A673 (cell line): ENCODE measurements around the gene TSC22D3. TPM values are rescaled to one million over a fixed set of nuclear protein-coding genes. Genes with fewer than 3 reads are reported as not detected.

Experiments
- BruUV-seq: library from RNA; stranded (reverse); fragments of 400-500 nt; replicated peaks from 2 replicates; lab custom pipeline; 2021; lab: Mats Ljungman, UMichigan
- CTCF ChIA-PET: fragments of 300-600 bp; sonication (Branson Sonifier 250); formaldehyde crosslinking; loops from one replicate; lab custom pipeline; 2022; ENCODE audit warnings: antibody characterized with exemption; lab: Charles Lee
- POLR2A ChIA-PET: fragments of 300-600 bp; sonication (Branson Sonifier 250); formaldehyde crosslinking; loops from one replicate; lab custom pipeline; 2022; ENCODE audit warnings: antibody characterized with exemption; ENCODE audit not compliant: low non-redundant PET; lab: Charles Lee
- DNase-seq: peaks from one replicate; pipeline ENCODE4 v3.0.0-alpha.2; 2015; ENCODE audit warnings: low spot score
- H3K27ac ChIP-seq: fragments of 200-600 bp; sonication (generic); 2 replicates; pipeline ENCODE4 v1.5.1; 2016; ENCODE audit warnings: mixed run types, low read depth, mild to moderate bottlenecking, mixed read lengths, antibody characterized with exemption, low read length; ENCODE audit not compliant: poor library complexity, severe bottlenecking
- H3K27me3 ChIP-seq: fragments of 200-600 bp; sonication (generic); replicated peaks from 2 replicates; pipeline ENCODE4 v1.6.1; 2017; ENCODE audit warnings: mixed run types, low read depth, mild to moderate bottlenecking, mixed read lengths, antibody characterized with exemption, low read length; ENCODE audit not compliant: insufficient read depth, poor library complexity
- H3K36me3 ChIP-seq: fragments of 200-600 bp; sonication (generic); 2 replicates; pipeline ENCODE4 v1.6.1; 2016; ENCODE audit warnings: mixed run types, mild to moderate bottlenecking, mixed read lengths, antibody characterized with exemption, low read length; ENCODE audit not compliant: insufficient read depth, poor library complexity, severe bottlenecking
- H3K4me1 ChIP-seq: fragments of 200-600 bp; sonication (generic); 2 replicates; pipeline ENCODE4 v1.6.1; 2017; ENCODE audit warnings: mixed run types, mild to moderate bottlenecking, mixed read lengths, antibody characterized with exemption, low read length; ENCODE audit not compliant: insufficient read depth, poor library complexity, severe bottlenecking
- H3K4me3 ChIP-seq: fragments of 200-600 bp; sonication (generic); 2 replicates; pipeline ENCODE4 v1.5.1; 2016; ENCODE audit warnings: low read depth, mixed run types, mild to moderate bottlenecking, mixed read lengths, low read length; ENCODE audit not compliant: poor library complexity, severe bottlenecking
- H3K9me3 ChIP-seq: fragments of 200-600 bp; sonication (generic); 2 replicates; pipeline ENCODE4 v1.6.1; 2016; ENCODE audit warnings: mixed run types, low read depth, mild to moderate bottlenecking, mixed read lengths, antibody characterized with exemption, low read length; ENCODE audit not compliant: poor library complexity, severe bottlenecking
- CTCF ChIP-seq: fragments of 300-800, 200-600 bp; sonication (generic); conservative IDR thresholded peaks from 2 replicates; pipeline ENCODE4 v1.5.1; 2017; ENCODE audit warnings: low read depth, mild to moderate bottlenecking, antibody characterized with exemption, low read length, moderate library complexity, mixed read lengths
- EZH2 ChIP-seq: fragments of 200-600 bp; sonication (generic); IDR thresholded peaks from 2 replicates; pipeline ENCODE4 v1.6.1; 2017; ENCODE audit warnings: borderline replicate concordance, low read depth, mild to moderate bottlenecking, mixed read lengths, antibody characterized with exemption, low read length; ENCODE audit not compliant: poor library complexity, severe bottlenecking
- intact Hi-C: fragments of 100-400 bp; cut with micrococcal nuclease; formaldehyde crosslinking; loops from one replicate; pipeline ENCODE4 v1.10.0; 2022; ENCODE audit not compliant: unreplicated experiment
- total RNA-seq: library from RNA; stranded (reverse); gene quantifications from 2 replicates; pipeline ENCODE4 v1.2.3, GENCODE V29; 2021

TSC22D3 gene
- total RNA-seq, 1 experiment from 2014 or later = 10.6 TPM

- TF ChIP-seq CTCF = no peak
- no peak for TF ChIP-seq EZH2
- CTCF ChIA-PET = no interaction called here
- no TSS peak for BruUV-seq
Observed at GRCh38 chrX:107723511-107723910, 52.1 kb downstream of the TSC22D3 start.

GRCh38 chrX:107721966-107722707, 53.5 kb downstream of the TSC22D3 start:
- ChIA-PET POLR2A (no interaction called here), CTCF (no interaction called here)
- Histone ChIP-seq H3K4me3 (no peak overlapping the region), H3K9me3 (no peaks in the 10 kb centered on the region), H3K36me3 (no peaks in the 10 kb centered on the region), H3K27me3 (no peaks in the 10 kb centered on the region), H3K4me1 (peaks cover 4% of the 10 kb centered on the region), H3K27ac (no peak overlapping the region)
- TF ChIP-seq EZH2 = no peak
- no peak for TF ChIP-seq CTCF
- intact Hi-C loops = no loop called here
- BruUV-seq = no TSS peak
- no peak for DNase-seq

More at GRCh38 chrX:107723511-107723910, 52.1 kb downstream of the TSC22D3 start:
- Histone ChIP-seq H3K36me3 (no peaks in the 10 kb centered on the region), H3K4me1 (no peaks in the 10 kb centered on the region), H3K27ac (no peak overlapping the region), H3K9me3 (no peaks in the 10 kb centered on the region), H3K27me3 (no peaks in the 10 kb centered on the region), H3K4me3 (no peak overlapping the region)
- intact Hi-C loops = no loop called here
- POLR2A ChIA-PET = no interaction called here
- no peak for DNase-seq

GRCh38 chrX:107721318-107721717, 54.3 kb downstream of the TSC22D3 start:
- H3K9me3 ChIP-seq = no peaks in the 10 kb centered on the region
- no peak overlapping the region for H3K4me3 ChIP-seq
- H3K4me1 ChIP-seq = peaks cover 4% of the 10 kb centered on the region
- ChIA-PET POLR2A (no interaction called here), CTCF (no interaction called here)
- no peaks in the 10 kb centered on the region for H3K36me3 ChIP-seq
- no TSS peak for BruUV-seq
- TF ChIP-seq CTCF = no peak
- TF ChIP-seq EZH2 = no peak
- no peaks in the 10 kb centered on the region for H3K27me3 ChIP-seq
- no peak overlapping the region for H3K27ac ChIP-seq
- DNase-seq = no peak
- intact Hi-C loops = no loop called here
